Stomach (tissue), 9 donors: ENCODE data around the gene PFKFB3. TPM values are rescaled to one million over a fixed set of nuclear protein-coding genes. Genes with fewer than 3 reads are reported as not detected.

Experiments used
- DNase-seq, 2 donors: peaks; one replicate each; pipeline versions ENCODE4 v3.0.0 to v3.0.0-alpha.2; 2013 to 2019
- H3K27ac ChIP-seq, 5 donors: fragments of 200-600 bp in 4 of 5; sonication (generic) in 4 of 5; one replicate each; pipeline ENCODE4 v1.5.1; 2013 to 2019; ENCODE audit warnings: mild to moderate bottlenecking in 1 of 5, moderate library complexity in 1 of 5
- H3K27me3 ChIP-seq, 3 donors: fragments of 200-600 bp; sonication (generic); one replicate each; pipeline ENCODE4 v1.5.1; 2017 to 2019; ENCODE audit warnings: mixed run types in 1 of 3
- H3K36me3 ChIP-seq, 4 donors: fragments of 200-600 bp; sonication (generic); 1 replicate in 3 of 4; 2 replicates in 1 of 4; pipeline ENCODE4 v1.5.1; 2016 to 2019
- H3K4me1 ChIP-seq, 4 donors: fragments of 200-600 bp; sonication (generic); one replicate each; pipeline ENCODE4 v1.5.1; 2016 to 2019
- H3K4me3 ChIP-seq, 4 donors: fragments of 200-600 bp; sonication (generic) in 3 of 4; one replicate each; pipeline ENCODE4 v1.5.1; 2016 to 2019; ENCODE audit warnings: mild to moderate bottlenecking in 1 of 4
- H3K9me3 ChIP-seq, 4 donors: fragments of 200-600 bp; sonication (generic); one replicate each; pipeline ENCODE4 v1.5.1; 2016 to 2019
- EP300 ChIP-seq: sonication (generic); formaldehyde crosslinking; IDR thresholded peaks from one replicate; pipeline ENCODE4 v1.6.1; 2017; ENCODE audit warnings: antibody characterized with exemption
- POLR2A ChIP-seq, 4 donors: fragments of 450-650 bp; IDR thresholded peaks; one replicate each; pipeline ENCODE4 v1.6.1; 2016; ENCODE audit warnings: antibody characterized with exemption in 4 of 4, control low read depth in 2 of 4, mild to moderate bottlenecking in 1 of 4, moderate library complexity in 1 of 4
- POLR2AphosphoS5 ChIP-seq, 3 donors: sonication (generic); formaldehyde crosslinking; IDR thresholded peaks; one replicate each; pipeline ENCODE4 v1.6.1; 2016; ENCODE audit warnings: antibody characterized with exemption in 3 of 3
- WGBS, 5 donors: extraction: QIAGEN DNeasy Blood & Tissue Kit in 3 of 5; methylation state at CpG; one replicate each; pipeline versions ENCODE4 v1.1.5 to v1.1.7; 2013 to 2018; 5-methylcytosine and 5-hydroxymethylcytosine counted together
- intact Hi-C: fragments of 100-400 bp; cut with DNase I; formaldehyde crosslinking; loops from one replicate; pipeline ENCODE4 v1.15.1; 2023; ENCODE audit warnings: low total_unique reads
- polyA plus RNA-seq, 3 donors: library from polyadenylated mRNA; stranded (reverse); fragments of 200-250 nt; gene quantifications; one replicate each; pipeline ENCODE4 v1.2.3, GENCODE V29; 2013
- total RNA-seq, 5 donors: library from RNA; depleted of rRNA; stranded (reverse); fragments of >200 nt; gene quantifications; one replicate each; pipeline versions ENCODE4 v1.1.0 to v1.2.3, GENCODE V29; 2014 to 2016
- TF ChIP-seq, protein P1 (sequence below), 7 experiments: fragments of 450-650 bp in 4 of 7; fragments of 200-600 bp in 3 of 7; sonication (generic) in 3 of 7; IDR thresholded peaks; one replicate each; pipeline ENCODE4 v1.5.1; 2016 to 2019; ENCODE audit warnings: antibody characterized with exemption in 7 of 7, control low read depth in 2 of 7, mild to moderate bottlenecking in 1 of 7
- donor health status: healthy with polysubstance abuse.
- donor health status: Bipolar disorder and iron deficiency.
- donor health status: healthy.

Gene PFKFB3
- total and polyA plus RNA-seq, 8 donors, result 17.7 to 199 (median 38.0) TPM

DNA sequence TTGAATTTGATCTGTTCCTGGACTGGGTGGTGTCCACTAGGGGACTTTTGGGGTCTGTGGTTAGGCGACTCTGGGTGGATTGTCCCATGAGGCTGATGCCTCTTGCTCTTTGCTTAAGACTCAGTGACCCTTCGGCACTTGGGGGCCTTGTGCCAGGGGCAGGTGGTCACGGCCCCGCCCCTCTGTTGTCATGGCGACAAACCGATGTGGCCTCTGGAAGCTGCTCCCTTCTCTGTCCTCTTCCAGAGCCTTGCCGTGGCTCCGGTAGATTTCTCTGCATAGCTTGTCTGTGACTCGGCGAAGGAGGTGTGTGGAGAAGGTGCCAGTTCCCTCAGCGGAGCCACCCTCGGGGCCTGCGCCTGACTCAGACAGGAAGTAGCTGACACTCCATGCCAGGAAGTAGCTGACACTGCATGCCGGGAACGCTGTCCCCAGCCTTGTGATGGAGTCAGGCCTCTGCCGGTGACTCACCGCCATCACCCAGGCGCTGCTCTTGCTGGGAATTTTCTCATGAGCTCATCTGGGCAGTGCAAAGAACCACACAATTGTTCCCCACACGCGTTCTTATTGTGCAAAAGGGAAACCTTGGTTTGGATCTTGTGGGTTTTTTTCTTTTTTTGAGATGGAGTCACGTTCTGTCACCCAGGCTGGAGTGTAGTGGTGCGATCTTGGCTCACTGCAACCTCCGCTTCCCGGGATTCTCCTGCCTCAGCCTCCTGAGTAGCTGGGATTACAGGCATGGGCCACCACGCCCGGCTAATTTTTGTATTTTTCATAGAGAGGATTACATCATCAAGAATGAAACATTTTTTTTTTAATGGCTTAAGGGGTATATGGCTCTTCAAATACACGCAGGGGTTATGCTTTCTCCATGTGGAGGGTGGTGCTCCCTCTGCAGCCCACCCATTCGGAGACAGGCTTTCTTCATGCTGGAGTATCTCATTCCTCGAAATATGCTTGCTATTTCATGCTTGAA, 72.6 kb downstream of the PFKFB3 start:
- no peaks in the 10 kb centered on the region for H3K27me3 ChIP-seq
- no peaks in the 10 kb centered on the region for H3K9me3 ChIP-seq
- TF ChIP-seq POLR2AphosphoS5 (IDR thresholded peaks at IDR 0.05) (peak; percentile 57 to 96 (median 84)), EP300 (peak; percentile 45), POLR2A (IDR thresholded peaks at IDR 0.05) (no peak)
- TF ChIP-seq, protein P1, sequence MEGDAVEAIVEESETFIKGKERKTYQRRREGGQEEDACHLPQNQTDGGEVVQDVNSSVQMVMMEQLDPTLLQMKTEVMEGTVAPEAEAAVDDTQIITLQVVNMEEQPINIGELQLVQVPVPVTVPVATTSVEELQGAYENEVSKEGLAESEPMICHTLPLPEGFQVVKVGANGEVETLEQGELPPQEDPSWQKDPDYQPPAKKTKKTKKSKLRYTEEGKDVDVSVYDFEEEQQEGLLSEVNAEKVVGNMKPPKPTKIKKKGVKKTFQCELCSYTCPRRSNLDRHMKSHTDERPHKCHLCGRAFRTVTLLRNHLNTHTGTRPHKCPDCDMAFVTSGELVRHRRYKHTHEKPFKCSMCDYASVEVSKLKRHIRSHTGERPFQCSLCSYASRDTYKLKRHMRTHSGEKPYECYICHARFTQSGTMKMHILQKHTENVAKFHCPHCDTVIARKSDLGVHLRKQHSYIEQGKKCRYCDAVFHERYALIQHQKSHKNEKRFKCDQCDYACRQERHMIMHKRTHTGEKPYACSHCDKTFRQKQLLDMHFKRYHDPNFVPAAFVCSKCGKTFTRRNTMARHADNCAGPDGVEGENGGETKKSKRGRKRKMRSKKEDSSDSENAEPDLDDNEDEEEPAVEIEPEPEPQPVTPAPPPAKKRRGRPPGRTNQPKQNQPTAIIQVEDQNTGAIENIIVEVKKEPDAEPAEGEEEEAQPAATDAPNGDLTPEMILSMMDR (IDR thresholded peaks at IDR 0.05), result no peak
- H3K36me3 ChIP-seq, result no peaks in the 10 kb centered on the region
- H3K4me3 ChIP-seq, result peak overlapping the region in 1 of 4 donors; percentile 11
- peak overlapping the region; percentile 51 to 88 (median 78) for H3K27ac ChIP-seq
- DNase-seq, result peak; percentile 81 to 87
- H3K4me1 ChIP-seq, result peaks cover 20 to 73% (median 24%) of the 10 kb centered on the region in 4 donors
- intact Hi-C loops, result no loop called here
- 50 to 70% (median 63%) methylated on average over 29 of the region's 29 CpGs for WGBS, 5 donors

DNA sequence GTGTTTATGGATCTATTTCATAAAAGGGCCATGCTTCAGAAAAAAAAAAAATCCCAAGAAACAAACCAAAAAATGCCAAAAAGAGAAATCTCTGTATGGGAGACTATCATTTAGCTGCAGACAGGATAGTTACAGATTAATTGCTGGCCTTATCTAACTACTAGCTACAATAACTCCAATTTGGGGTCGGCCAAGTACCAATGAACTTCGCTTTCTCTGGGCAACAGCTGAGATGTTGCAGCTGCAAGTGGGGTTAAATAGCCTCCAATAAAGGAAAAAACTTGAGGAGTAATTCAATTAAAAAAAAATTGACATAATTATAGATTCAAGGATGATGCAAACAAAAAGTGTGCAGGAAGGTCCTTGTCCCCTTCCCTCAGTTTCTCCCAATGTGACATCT, 73.6 kb downstream of the PFKFB3 start:
- H3K27me3 ChIP-seq, result no peaks in the 10 kb centered on the region
- TF ChIP-seq POLR2A (IDR thresholded peaks at IDR 0.05), result no peak
- TF ChIP-seq EP300, result no peak
- TF ChIP-seq POLR2AphosphoS5 (IDR thresholded peaks at IDR 0.05), result no peak
- TF ChIP-seq, protein P1 (IDR thresholded peaks at IDR 0.05), result no peak
- WGBS, 5 donors, result 89 to 96% (median 92%) methylated on average over 2 of the region's 2 CpGs
- H3K27ac ChIP-seq, result peak overlapping the region in 2 of 5 donors; percentile 78 to 87
- no peak overlapping the region for H3K4me3 ChIP-seq
- no peaks in the 10 kb centered on the region for H3K9me3 ChIP-seq
- DNase-seq, result no peak
- peaks cover 15 to 69% (median 23%) of the 10 kb centered on the region in 4 donors for H3K4me1 ChIP-seq
- H3K36me3 ChIP-seq, result no peaks in the 10 kb centered on the region
- intact Hi-C loops, result no loop called here

- Histone ChIP-seq H3K9me3 (no peaks in the 10 kb centered on the region), H3K27me3 (no peaks in the 10 kb centered on the region), H3K36me3 (no peaks in the 10 kb centered on the region), H3K4me1 (peaks cover 10 to 49% (median 14%) of the 10 kb centered on the region in 4 donors), H3K4me3 (no peak overlapping the region), H3K27ac (peak overlapping the region in 2 of 5 donors; percentile 18 to 66)
- WGBS, 5 donors, result 63 to 71% (median 64%) methylated on average over 9 of the region's 9 CpGs
- intact Hi-C loops, result no loop called here
- TF ChIP-seq POLR2A (IDR thresholded peaks at IDR 0.05) (no peak), EP300 (no peak), POLR2AphosphoS5 (IDR thresholded peaks at IDR 0.05) (no peak)
- TF ChIP-seq, protein P1 (IDR thresholded peaks at IDR 0.05), result no peak
- DNase-seq, result no peak
Observed at GRCh38 chr10:6278519-6279120, 75.9 kb downstream of the PFKFB3 start.

DNA sequence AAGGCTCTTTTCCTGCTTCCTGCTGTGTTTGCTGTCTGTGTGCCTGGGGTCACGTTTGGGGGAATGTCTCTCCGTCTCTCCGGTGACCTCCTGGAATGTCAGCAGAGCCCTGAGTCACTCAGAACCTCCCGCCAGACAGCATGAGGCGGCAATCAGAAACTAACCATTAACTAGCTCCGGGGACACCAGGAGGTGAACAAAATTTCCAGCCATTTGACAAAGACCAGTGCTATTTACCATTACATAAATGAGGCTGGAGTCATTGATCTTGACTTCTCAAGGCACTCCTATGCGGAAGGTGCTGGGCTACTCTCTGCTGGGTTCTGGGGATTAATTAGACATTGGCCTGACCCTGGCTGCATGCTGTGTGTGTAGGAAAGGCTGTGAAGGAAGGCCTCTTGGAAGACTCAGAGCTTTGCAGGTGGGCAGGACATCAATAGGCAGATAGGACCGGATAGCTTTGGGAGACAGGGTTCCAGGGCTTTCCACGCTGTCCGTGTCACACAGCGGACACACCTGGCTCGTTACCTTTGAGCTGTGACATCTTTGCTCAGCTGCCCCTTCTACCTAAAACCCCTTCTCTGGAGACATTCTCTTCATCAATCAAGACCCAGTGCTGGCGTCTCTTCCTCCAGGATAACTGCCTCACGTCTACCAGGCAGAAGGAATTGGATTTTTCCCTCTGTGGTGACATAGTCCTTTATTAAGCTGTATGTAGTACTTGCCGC, 77.0 kb downstream of the PFKFB3 start:
- Histone ChIP-seq H3K4me3 (no peak overlapping the region), H3K27me3 (no peaks in the 10 kb centered on the region), H3K27ac (peak overlapping the region; percentile 11 to 74 (median 66)), H3K36me3 (no peaks in the 10 kb centered on the region), H3K9me3 (no peaks in the 10 kb centered on the region), H3K4me1 (peaks cover 9 to 40% (median 12%) of the 10 kb centered on the region in 4 donors)
- intact Hi-C loops, result no loop called here
- 57 to 76% (median 61%) methylated on average over 13 to 15 of the region's 15 CpGs for WGBS, 5 donors
- DNase-seq, result peak; percentile 57 to 77
- TF ChIP-seq, protein P1 (IDR thresholded peaks at IDR 0.05), result no peak
- peak in 1 of 3 donors; percentile 58 for TF ChIP-seq POLR2AphosphoS5 (IDR thresholded peaks at IDR 0.05)
- TF ChIP-seq EP300, result no peak
- TF ChIP-seq POLR2A (IDR thresholded peaks at IDR 0.05), result no peak
